CD4-positive, CD25-positive, alpha-beta regulatory T cell (primary cell): ENCODE measurements around the gene COPZ1. TPM values are rescaled to one million over a fixed set of nuclear protein-coding genes. Genes with fewer than 3 reads are reported as not detected.

Source experiments
- ATAC-seq, 2 donors: fragments of 150-1000 bp; cut with Tn5 transposase; one replicate each; pipeline ENCODE4 v1.10.0; 2021; ENCODE audit warnings: low read depth in 2 of 2, moderate number of reproducible peaks in 2 of 2, moderate library complexity in 1 of 2
- DNase-seq, 3 donors: peaks; one replicate each; pipeline versions ENCODE4 v3.0.0 to v3.0.0-alpha.2; 2012 to 2022; ENCODE audit warnings: mixed read lengths in 1 of 3
- H3K27ac ChIP-seq: one replicate; pipeline ENCODE4 v1.7.0; 2013; ENCODE audit warnings: mild to moderate bottlenecking, low read length; ENCODE audit not compliant: insufficient read depth, poor library complexity, severe bottlenecking
- H3K27me3 ChIP-seq: one replicate; pipeline ENCODE4 v1.7.0; 2013; ENCODE audit warnings: low read length; ENCODE audit not compliant: control insufficient read depth, insufficient read depth
- H3K36me3 ChIP-seq: one replicate; pipeline ENCODE4 v1.7.0; 2013; ENCODE audit warnings: mild to moderate bottlenecking, low read length, moderate library complexity; ENCODE audit not compliant: control insufficient read depth, insufficient read depth
- H3K4me1 ChIP-seq: 2 replicates; pipeline ENCODE4 v1.7.0; 2013; ENCODE audit warnings: mild to moderate bottlenecking, low read length; ENCODE audit not compliant: insufficient read depth, control insufficient read depth, poor library complexity, severe bottlenecking
- H3K4me3 ChIP-seq: one replicate; pipeline ENCODE4 v1.7.0; 2013; ENCODE audit warnings: low read depth, mild to moderate bottlenecking, low read length, moderate library complexity
- H3K9me3 ChIP-seq, 2 experiments: 1 replicate in 1 of 2; 2 replicates in 1 of 2; pipeline ENCODE4 v1.7.0; 2013; ENCODE audit warnings: low read length in 2 of 2, mild to moderate bottlenecking in 1 of 2, moderate library complexity in 1 of 2; ENCODE audit not compliant: control insufficient read depth in 2 of 2
- H3K27ac Mint-ChIP-seq, 3 donors: one replicate each; pipeline ENCODE4 v1.8.0; 2020 to 2022; ENCODE audit warnings: mild to moderate bottlenecking in 3 of 3, mixed read lengths in 3 of 3, moderate library complexity in 2 of 3
- H3K27me3 Mint-ChIP-seq: one replicate; pipeline ENCODE4 v1.8.0; 2022; ENCODE audit warnings: mild to moderate bottlenecking, mixed read lengths
- H3K36me3 Mint-ChIP-seq: one replicate; pipeline ENCODE4 v1.8.0; 2020; ENCODE audit warnings: mixed read lengths
- H3K4me1 Mint-ChIP-seq, 4 donors: one replicate each; pipeline ENCODE4 v1.8.0; 2020 to 2022; ENCODE audit warnings: mixed read lengths in 4 of 4, mild to moderate bottlenecking in 1 of 4
- H3K4me3 Mint-ChIP-seq, 4 donors: one replicate each; pipeline ENCODE4 v1.8.0; 2020 to 2022; ENCODE audit warnings: mild to moderate bottlenecking in 4 of 4, mixed read lengths in 4 of 4, moderate library complexity in 3 of 4
- H3K9me3 Mint-ChIP-seq, 7 donors: one replicate each; pipeline ENCODE4 v1.8.0; 2020 to 2022; ENCODE audit warnings: mixed read lengths in 7 of 7, mild to moderate bottlenecking in 3 of 7, moderate library complexity in 2 of 7
- polyA plus RNA-seq, 4 donors: library from polyadenylated mRNA; unstranded; fragments of 300-500 nt; fragmentation: Illumina TruSeq; gene quantifications; one replicate each; pipeline ENCODE4 v1.2.3, GENCODE V29; 2021
- total RNA-seq: library from RNA; stranded (reverse); gene quantifications from one replicate; pipeline ENCODE4 v1.2.3, GENCODE V29; 2022

Gene COPZ1
- total and polyA plus RNA-seq, 5 donors from 2014 or later: 65.3 to 213 (median 154) TPM

DNA sequence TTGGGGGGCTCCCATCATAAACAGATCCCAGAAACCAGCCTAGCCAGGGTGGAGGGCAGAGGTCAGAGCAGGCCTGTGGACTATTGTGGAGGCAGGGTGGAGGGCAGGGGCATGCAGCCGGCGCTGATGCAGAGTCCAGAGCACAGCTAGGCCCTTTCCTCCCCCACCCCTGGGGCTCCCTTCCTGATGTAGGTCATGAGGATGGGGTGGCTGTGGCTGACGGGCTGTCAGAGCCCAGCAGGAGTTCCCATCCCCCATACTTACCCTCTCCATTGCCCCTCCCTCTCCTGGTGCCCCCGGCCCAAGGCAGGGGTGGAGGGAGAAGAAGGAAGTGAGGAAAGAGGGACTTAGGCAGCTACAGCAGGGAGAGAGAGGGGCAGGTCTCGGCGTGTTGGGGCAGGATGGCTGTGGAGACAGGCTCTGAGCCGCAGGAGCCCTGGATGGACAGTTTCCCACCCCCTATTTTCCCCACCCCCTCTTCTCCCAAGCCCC is 65.3 kb downstream of the COPZ1 start:
- no peaks in the 10 kb centered on the region for H3K9me3 Mint-ChIP-seq
- no peak for DNase-seq
- Histone ChIP-seq H3K36me3 (peaks cover 10% of the 10 kb centered on the region), H3K27ac (no peak overlapping the region), H3K4me1 (peaks cover 14% of the 10 kb centered on the region), H3K9me3 (no peaks in the 10 kb centered on the region), H3K27me3 (no peaks in the 10 kb centered on the region), H3K4me3 (no peak overlapping the region)
- ATAC-seq: no peak
- H3K36me3 Mint-ChIP-seq: peaks cover 10% of the 10 kb centered on the region
- H3K27me3 Mint-ChIP-seq: no peaks in the 10 kb centered on the region
- peak overlapping the region in 2 of 4 donors; percentile 29 to 81 for H3K4me3 Mint-ChIP-seq
- peak overlapping the region in 1 of 3 donors; percentile 83 for H3K27ac Mint-ChIP-seq
- peaks cover 0 to 36% (median 12%) of the 10 kb centered on the region in 4 donors for H3K4me1 Mint-ChIP-seq

DNA sequence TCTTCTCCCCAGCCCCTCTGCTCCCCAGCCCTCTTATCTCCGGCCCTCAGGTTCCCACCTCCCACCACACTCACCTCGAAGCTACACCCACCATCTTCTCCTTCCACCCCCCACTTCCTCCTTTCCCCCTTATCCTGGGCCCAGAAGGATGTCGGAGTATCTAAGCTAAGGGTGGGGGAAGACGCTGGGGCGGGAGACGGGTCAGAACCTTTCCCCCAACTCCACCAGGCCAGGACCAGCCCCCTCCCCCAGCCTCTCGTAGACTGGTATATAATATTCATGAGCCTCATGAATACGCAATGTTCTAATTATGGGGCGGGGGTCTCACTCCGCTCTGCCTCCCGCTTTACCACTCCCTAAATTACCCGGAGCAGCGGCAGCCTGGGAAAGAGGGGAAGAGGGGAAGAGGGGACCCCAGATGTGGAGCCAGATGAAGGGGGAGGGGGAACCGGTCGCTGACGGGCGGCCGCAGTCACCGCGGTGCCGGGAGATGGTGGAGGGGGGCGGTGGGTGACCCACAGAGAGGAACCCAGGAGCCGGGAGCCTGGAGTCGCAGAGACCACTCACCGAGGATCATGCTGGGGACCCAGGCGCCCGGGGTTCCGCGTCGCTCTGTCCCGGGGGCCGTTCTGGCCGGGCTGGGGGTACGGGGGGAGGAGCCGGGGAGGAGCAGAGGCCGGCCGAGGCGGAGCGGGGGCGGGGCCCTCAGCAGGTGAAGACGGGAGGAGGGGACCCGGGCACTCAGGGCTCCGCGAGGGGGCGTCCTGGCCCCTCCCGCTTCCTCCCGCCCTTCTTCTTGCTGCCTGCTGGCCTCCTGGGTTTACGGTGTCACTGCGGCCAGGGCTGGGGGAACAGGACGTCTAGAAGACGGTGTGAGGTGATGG is 66.0 kb downstream of the COPZ1 start:
- DNase-seq (peak; percentile 62 to 68 (median 64)), ATAC-seq (peak; percentile 68 to 84)
- no peak overlapping the region for H3K27ac ChIP-seq
- H3K4me3 ChIP-seq: no peak overlapping the region
- peaks cover 14% of the 10 kb centered on the region for H3K4me1 ChIP-seq
- H3K9me3 ChIP-seq: no peaks in the 10 kb centered on the region
- H3K27me3 ChIP-seq: no peaks in the 10 kb centered on the region
- peaks cover 15% of the 10 kb centered on the region for H3K36me3 ChIP-seq
- no peaks in the 10 kb centered on the region for H3K27me3 Mint-ChIP-seq
- H3K36me3 Mint-ChIP-seq: peaks cover 10% of the 10 kb centered on the region
- peak overlapping the region in 3 of 4 donors; percentile 78 to 84 (median 83) for H3K4me3 Mint-ChIP-seq
- H3K9me3 Mint-ChIP-seq: no peaks in the 10 kb centered on the region
- no peak overlapping the region for H3K27ac Mint-ChIP-seq
- peaks cover 0 to 36% (median 12%) of the 10 kb centered on the region in 4 donors for H3K4me1 Mint-ChIP-seq

DNA sequence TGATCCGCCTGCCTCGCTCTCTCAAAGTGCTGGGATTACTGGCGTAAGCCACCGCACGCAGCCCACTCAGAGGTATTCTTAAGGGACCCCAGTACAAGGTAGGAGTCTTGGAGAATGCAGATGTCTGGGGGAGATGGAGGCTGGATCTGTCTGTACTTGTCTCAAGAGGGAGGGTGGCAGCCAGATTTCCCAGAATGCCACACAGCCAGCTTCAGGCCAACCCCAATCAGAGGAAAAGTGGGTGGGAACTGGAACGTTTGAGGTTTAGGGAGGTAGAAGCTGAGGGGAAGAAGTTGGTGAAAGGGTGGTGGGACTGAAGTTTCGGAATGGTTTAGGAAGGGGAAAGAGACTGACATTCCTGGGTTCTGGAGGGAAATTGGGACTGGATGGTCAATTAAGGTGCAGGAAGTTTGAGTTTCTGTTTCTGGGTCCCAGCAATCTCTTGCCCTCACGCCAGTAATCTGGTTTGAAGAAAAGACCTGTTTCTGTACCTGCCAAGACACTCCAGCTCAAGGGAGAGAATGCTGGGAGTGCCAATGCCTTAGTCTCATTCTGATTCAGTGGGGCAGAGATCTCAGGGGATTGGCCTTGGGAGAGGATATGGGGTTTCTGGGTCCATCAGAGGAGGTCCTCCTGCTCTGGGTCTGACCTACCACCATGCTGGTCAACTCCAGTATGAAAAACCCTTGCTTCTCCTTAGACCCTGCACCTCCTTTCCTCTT is 67.7 kb downstream of the COPZ1 start:
- Mint-ChIP-seq H3K4me3 (peak overlapping the region in 1 of 4 donors; percentile 41), H3K27ac (peak overlapping the region in 2 of 3 donors; percentile 32 to 69)
- no peak overlapping the region for H3K27ac ChIP-seq

DNA sequence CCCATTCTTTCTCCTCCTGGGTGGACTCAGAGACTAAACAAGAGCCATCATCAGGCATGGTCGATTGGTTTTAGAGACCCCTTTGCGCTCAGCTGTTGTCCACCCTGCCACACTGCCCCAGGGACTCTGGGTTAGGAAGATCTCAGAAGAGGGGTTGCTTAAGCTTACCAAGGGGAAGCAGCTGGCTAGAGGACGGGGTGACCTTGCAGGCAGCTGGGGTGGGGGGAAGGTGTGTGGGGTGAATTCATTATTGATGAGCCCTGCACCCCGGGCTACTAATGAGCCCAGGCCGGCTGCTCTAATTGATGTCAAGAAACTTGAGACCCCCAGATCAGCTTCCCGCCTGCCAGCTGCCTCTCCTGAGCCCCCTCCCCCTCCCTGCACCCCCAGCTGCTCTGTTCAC is 68.3 kb downstream of the COPZ1 start:
- Mint-ChIP-seq H3K27me3 (no peaks in the 10 kb centered on the region), H3K4me1 (peaks cover 0 to 34% (median 12%) of the 10 kb centered on the region in 4 donors), H3K4me3 (peak overlapping the region in 1 of 4 donors; percentile 62), H3K9me3 (no peaks in the 10 kb centered on the region), H3K27ac (peak overlapping the region in 1 of 3 donors; percentile 69), H3K36me3 (peaks cover 23% of the 10 kb centered on the region)
- ATAC-seq (no peak), DNase-seq (no peak)
- H3K4me1 ChIP-seq: peaks cover 14% of the 10 kb centered on the region
- H3K9me3 ChIP-seq: no peaks in the 10 kb centered on the region
- H3K27me3 ChIP-seq: no peaks in the 10 kb centered on the region
- no peak overlapping the region for H3K4me3 ChIP-seq
- peaks cover 35% of the 10 kb centered on the region for H3K36me3 ChIP-seq
- no peak overlapping the region for H3K27ac ChIP-seq

More for the DNA sequence above, 67.7 kb downstream of the COPZ1 start:
- Histone ChIP-seq H3K4me1 (peaks cover 14% of the 10 kb centered on the region), H3K36me3 (peaks cover 31% of the 10 kb centered on the region), H3K4me3 (no peak overlapping the region), H3K9me3 (no peaks in the 10 kb centered on the region), H3K27me3 (no peaks in the 10 kb centered on the region)
- Mint-ChIP-seq H3K27me3 (no peaks in the 10 kb centered on the region), H3K4me1 (peaks cover 0 to 34% (median 13%) of the 10 kb centered on the region in 4 donors), H3K36me3 (peaks cover 20% of the 10 kb centered on the region), H3K9me3 (no peaks in the 10 kb centered on the region)
- ATAC-seq: no peak
- DNase-seq: no peak

DNA sequence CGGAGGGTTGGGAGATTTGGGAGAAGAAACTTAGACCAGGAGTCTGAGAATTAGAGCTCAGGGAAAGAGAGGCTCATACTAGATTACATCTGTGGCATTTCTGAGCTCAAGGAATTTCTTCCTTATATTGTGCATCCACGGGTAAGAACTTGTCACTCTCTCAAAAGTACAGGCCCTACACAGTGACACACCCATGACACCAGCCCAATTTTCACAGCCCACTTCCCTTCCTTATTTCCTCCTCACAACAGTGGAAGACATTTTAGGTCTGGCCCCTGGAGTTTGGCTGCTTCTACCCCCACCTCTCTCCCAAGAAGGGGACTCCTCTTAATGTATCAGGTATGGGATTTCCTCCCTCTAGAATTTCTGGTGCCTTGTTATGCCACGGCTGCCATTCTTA is 68.8 kb downstream of the COPZ1 start:
- no peak for DNase-seq
- H3K4me1 ChIP-seq: peaks cover 14% of the 10 kb centered on the region
- Mint-ChIP-seq H3K4me3 (peak overlapping the region in 2 of 4 donors; percentile 16 to 17), H3K36me3 (peaks cover 27% of the 10 kb centered on the region), H3K9me3 (no peaks in the 10 kb centered on the region), H3K27me3 (no peaks in the 10 kb centered on the region), H3K4me1 (peaks cover 0 to 35% (median 12%) of the 10 kb centered on the region in 4 donors), H3K27ac (peak overlapping the region in 1 of 3 donors; percentile 67)
- H3K27ac ChIP-seq: no peak overlapping the region
- no peak for ATAC-seq
- H3K9me3 ChIP-seq: no peaks in the 10 kb centered on the region
- H3K4me3 ChIP-seq: no peak overlapping the region
- peaks cover 39% of the 10 kb centered on the region for H3K36me3 ChIP-seq
- H3K27me3 ChIP-seq: no peaks in the 10 kb centered on the region

DNA sequence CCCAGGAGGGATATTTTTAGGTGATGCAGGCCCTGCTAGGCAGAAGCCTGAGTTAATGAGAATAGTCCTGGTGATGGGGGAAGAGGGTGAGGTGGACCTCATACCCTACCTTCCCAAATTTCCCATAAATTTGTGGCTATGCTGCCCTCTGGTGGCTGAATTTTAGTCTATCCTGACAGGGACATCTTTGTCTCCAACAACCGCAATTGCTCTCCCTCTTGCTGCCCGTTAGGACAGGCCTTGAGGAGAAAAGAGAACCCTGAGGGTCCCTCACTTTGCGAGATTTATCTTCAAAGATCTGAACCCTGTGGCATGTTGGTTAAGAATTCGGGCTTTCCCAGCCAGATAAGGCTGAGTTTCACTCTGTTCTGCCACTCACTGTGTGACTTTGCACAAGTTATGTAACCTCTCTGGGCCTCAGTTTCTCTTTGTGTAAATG is 69.4 kb downstream of the COPZ1 start:
- H3K4me1 ChIP-seq: peaks cover 14% of the 10 kb centered on the region
- H3K4me3 ChIP-seq: no peak overlapping the region
- Mint-ChIP-seq H3K27ac (peak overlapping the region in 1 of 3 donors; percentile 67), H3K4me1 (peaks cover 0 to 37% (median 13%) of the 10 kb centered on the region in 4 donors), H3K36me3 (peaks cover 30% of the 10 kb centered on the region), H3K4me3 (peak overlapping the region in 1 of 4 donors; percentile 16), H3K9me3 (no peaks in the 10 kb centered on the region), H3K27me3 (no peaks in the 10 kb centered on the region)
- H3K27ac ChIP-seq: no peak overlapping the region
- no peaks in the 10 kb centered on the region for H3K9me3 ChIP-seq
- ATAC-seq: no peak
- peak in 1 of 3 donors; percentile 41 for DNase-seq
- H3K27me3 ChIP-seq: no peaks in the 10 kb centered on the region
- peaks cover 41% of the 10 kb centered on the region for H3K36me3 ChIP-seq

DNA sequence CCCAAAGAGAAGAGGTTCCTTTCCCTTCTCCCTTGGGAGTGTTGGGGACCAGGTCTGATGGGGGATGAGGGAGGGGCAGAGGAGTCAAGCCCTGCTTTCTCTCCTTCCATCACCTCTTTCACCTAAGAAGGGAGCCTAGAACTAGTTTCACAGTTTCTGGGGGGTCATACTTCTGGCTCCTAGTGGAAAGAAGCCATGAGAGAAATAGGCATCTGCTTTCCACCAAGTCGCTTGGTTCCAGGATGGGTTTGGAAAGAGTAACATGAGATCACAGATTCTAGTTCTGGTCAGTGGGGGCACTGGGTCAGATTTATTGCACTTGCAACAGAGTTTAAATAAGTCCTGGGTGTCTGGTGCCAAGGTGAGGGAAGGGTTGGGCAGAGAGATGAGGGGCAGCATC is 70.1 kb downstream of the COPZ1 start:
- Mint-ChIP-seq H3K27me3 (no peaks in the 10 kb centered on the region), H3K27ac (peak overlapping the region in 1 of 3 donors; percentile 62), H3K36me3 (peaks cover 35% of the 10 kb centered on the region), H3K4me3 (no peak overlapping the region), H3K4me1 (peaks cover 0 to 33% (median 12%) of the 10 kb centered on the region in 4 donors), H3K9me3 (no peaks in the 10 kb centered on the region)
- no peak for DNase-seq
- Histone ChIP-seq H3K27ac (no peak overlapping the region), H3K4me1 (peaks cover 14% of the 10 kb centered on the region), H3K9me3 (no peaks in the 10 kb centered on the region), H3K27me3 (no peaks in the 10 kb centered on the region), H3K4me3 (no peak overlapping the region), H3K36me3 (peaks cover 47% of the 10 kb centered on the region)
- ATAC-seq: no peak
